NCI-H2029 treated with DMSO at 0.1 percent for 48 hours (cell line): ENCODE results near the gene DIDO1.

Experiments
- DNase-seq: peaks from one replicate; lab custom pipeline; 2025; lab: John Stamatoyannopoulos, UW

The DIDO1 gene

GRCh38 chr20:62910777-62911497 is 15.4 kb downstream of the DIDO1 start:
- no peak for DNase-seq

- DNase-seq, result no peak
Observed at GRCh38 chr20:62910217-62910766, 16.0 kb downstream of the DIDO1 start.

GRCh38 chr20:62908971-62909791 is 17.1 kb downstream of the DIDO1 start:
- peak; percentile 24 for DNase-seq

- DNase-seq, result no peak
Observed at GRCh38 chr20:62907384-62908317, 18.7 kb downstream of the DIDO1 start.

- no peak for DNase-seq
Observed at GRCh38 chr20:62906647-62907375, 19.5 kb downstream of the DIDO1 start.

- no peak for DNase-seq
Observed at GRCh38 chr20:62906209-62906608, 20.1 kb downstream of the DIDO1 start.

GRCh38 chr20:62905536-62906117 is 20.7 kb downstream of the DIDO1 start:
- DNase-seq, result no peak

GRCh38 chr20:62902926-62903615 is 23.2 kb downstream of the DIDO1 start:
- DNase-seq, result no peak

- DNase-seq, result no peak
Observed at GRCh38 chr20:62901891-62902290, 24.4 kb downstream of the DIDO1 start.

- DNase-seq, result peak; percentile 77
Observed at GRCh38 chr20:62900692-62901584, 25.4 kb downstream of the DIDO1 start.

GRCh38 chr20:62900052-62900691 is 26.1 kb downstream of the DIDO1 start:
- DNase-seq, result peak; percentile 72

- no peak for DNase-seq
Observed at GRCh38 chr20:62899633-62900051, 26.7 kb downstream of the DIDO1 start.

- no peak for DNase-seq
Observed at GRCh38 chr20:62898970-62899632, 27.2 kb downstream of the DIDO1 start.

GRCh38 chr20:62898093-62898964 is 28.0 kb downstream of the DIDO1 start:
- no peak for DNase-seq

- no peak for DNase-seq
Observed at GRCh38 chr20:62897666-62898065, 28.6 kb downstream of the DIDO1 start.

- DNase-seq, result no peak
Observed at GRCh38 chr20:62896526-62896925, 29.8 kb downstream of the DIDO1 start.

- no peak for DNase-seq
Observed at GRCh38 chr20:62895539-62895938, 30.8 kb downstream of the DIDO1 start.
